Lower lobe of right lung (tissue), 2 donors: ENCODE data around the gene TNFRSF19. TPM values are rescaled to one million over a fixed set of nuclear protein-coding genes. Genes with fewer than 3 reads are reported as not detected.

Experiments used
- ATAC-seq, 2 donors: fragments of 200-7000 bp; cut with Tn5 transposase; one replicate each; pipeline ENCODE4 v1.9.1; 2020 to 2022; ENCODE audit warnings: mild to moderate bottlenecking in 2 of 2, moderate library complexity in 2 of 2
- DNase-seq: peaks from one replicate; pipeline ENCODE4 v3.0.0-alpha.2; 2020
- H3K27ac ChIP-seq: fragments of 200-600 bp; one replicate; pipeline ENCODE4 v1.8.0; 2022
- H3K27me3 ChIP-seq: fragments of 200-600 bp; one replicate; pipeline ENCODE4 v1.8.0; 2022; ENCODE audit warnings: low read depth
- H3K36me3 ChIP-seq: fragments of 200-600 bp; one replicate; pipeline ENCODE4 v1.8.0; 2022; ENCODE audit warnings: mild to moderate bottlenecking
- H3K4me1 ChIP-seq: fragments of 200-600 bp; one replicate; pipeline ENCODE4 v1.8.0; 2022
- H3K4me3 ChIP-seq: fragments of 200-600 bp; one replicate; pipeline ENCODE4 v1.8.0; 2022; ENCODE audit warnings: mild to moderate bottlenecking
- H3K9me3 ChIP-seq: fragments of 200-600 bp; one replicate; pipeline ENCODE4 v1.8.0; 2022
- CTCF ChIP-seq: fragments of 200-600 bp; IDR thresholded peaks from one replicate; pipeline ENCODE4 v1.8.0; 2022; ENCODE audit warnings: antibody characterized with exemption, mild to moderate bottlenecking
- intact Hi-C: fragments of 100-400 bp; cut with DNase I; formaldehyde crosslinking; loops from one replicate; pipeline ENCODE4 v1.11.0; 2022
- total RNA-seq: library from RNA; stranded (reverse); fragmentation: NEBNext Ultra II Directional; extraction: Animal tissue kit (Norgen Biotek cat#: 25700); gene quantifications from one replicate; pipeline ENCODE4 v1.2.1, GENCODE V29; 2021
- donor health status: DM: no; HTN: yes; CAD: no; lungs with severe emphysema.

TNFRSF19 gene
- total RNA-seq, 1 donor from 2014 or later: 21.1 TPM

GRCh38 chr13:23680845-23681669, 110.8 kb downstream of the TNFRSF19 start:
- DNase-seq (no peak), ATAC-seq (no peak)
- no peak for TF ChIP-seq CTCF
- Histone ChIP-seq H3K27me3 (no peaks in the 10 kb centered on the region), H3K4me1 (no peaks in the 10 kb centered on the region), H3K27ac (no peak overlapping the region), H3K4me3 (no peak overlapping the region), H3K9me3 (peaks cover 19% of the 10 kb centered on the region), H3K36me3 (no peaks in the 10 kb centered on the region)
- intact Hi-C loops: no loop called here

- Histone ChIP-seq H3K9me3 (peaks cover 19% of the 10 kb centered on the region), H3K4me3 (no peak overlapping the region), H3K27ac (no peak overlapping the region), H3K27me3 (no peaks in the 10 kb centered on the region), H3K36me3 (no peaks in the 10 kb centered on the region), H3K4me1 (no peaks in the 10 kb centered on the region)
- TF ChIP-seq CTCF: no peak
- DNase-seq (no peak), ATAC-seq (no peak)
- intact Hi-C loops: no loop called here
Observed at GRCh38 chr13:23683084-23683483, 112.9 kb downstream of the TNFRSF19 start.

- Histone ChIP-seq H3K9me3 (peaks cover 19% of the 10 kb centered on the region), H3K27me3 (no peaks in the 10 kb centered on the region), H3K27ac (no peak overlapping the region), H3K4me3 (no peak overlapping the region), H3K36me3 (no peaks in the 10 kb centered on the region), H3K4me1 (no peaks in the 10 kb centered on the region)
- ATAC-seq: no peak
- no peak for TF ChIP-seq CTCF
- DNase-seq: no peak
- intact Hi-C loops: no loop called here
Observed at GRCh38 chr13:23684647-23685046, 114.4 kb downstream of the TNFRSF19 start.

- TF ChIP-seq CTCF: no peak
- ATAC-seq (no peak), DNase-seq (no peak)
- H3K27ac ChIP-seq: no peak overlapping the region
- H3K36me3 ChIP-seq: no peaks in the 10 kb centered on the region
- no peaks in the 10 kb centered on the region for H3K27me3 ChIP-seq
- intact Hi-C loops: no loop called here
- peaks cover 19% of the 10 kb centered on the region for H3K9me3 ChIP-seq
- no peak overlapping the region for H3K4me3 ChIP-seq
- no peaks in the 10 kb centered on the region for H3K4me1 ChIP-seq
Observed at GRCh38 chr13:23685416-23685815, 115.2 kb downstream of the TNFRSF19 start.

GRCh38 chr13:23686948-23687347, 116.7 kb downstream of the TNFRSF19 start:
- Histone ChIP-seq H3K4me3 (no peak overlapping the region), H3K36me3 (no peaks in the 10 kb centered on the region), H3K27me3 (no peaks in the 10 kb centered on the region), H3K4me1 (no peaks in the 10 kb centered on the region), H3K9me3 (peaks cover 19% of the 10 kb centered on the region), H3K27ac (no peak overlapping the region)
- TF ChIP-seq CTCF: no peak
- ATAC-seq (no peak), DNase-seq (no peak)
- intact Hi-C loops: no loop called here
